Measurements from ENCODE around the gene INSR.

INSR gene

GRCh38 chr19:7257148-7258040 lies 36.8 kb downstream of the INSR start:
- no peak for DNase-seq
- no peak for TF ChIP-seq POLR2A (IDR thresholded peaks at IDR 0.05; ENCODE audit: low read length)
- TF ChIP-seq GATA1 (IDR thresholded peaks at IDR 0.05; ENCODE audit: low read depth, low read length), result no peak

- no peak for DNase-seq
- TF ChIP-seq GATA1 (IDR thresholded peaks at IDR 0.05; ENCODE audit: low read depth, low read length) (no peak), POLR2A (IDR thresholded peaks at IDR 0.05; ENCODE audit: low read length) (no peak)
These were observed 38.6 kb downstream of the INSR start for GRCh38 chr19:7255631-7256030.

GRCh38 chr19:7255119-7255518 lies 39.1 kb downstream of the INSR start:
- DNase-seq, result no peak
- TF ChIP-seq POLR2A (IDR thresholded peaks at IDR 0.05; ENCODE audit: low read length) (no peak), GATA1 (IDR thresholded peaks at IDR 0.05; ENCODE audit: low read depth, low read length) (no peak)

- no peak for DNase-seq
- TF ChIP-seq GATA1 (IDR thresholded peaks at IDR 0.05; ENCODE audit: low read depth, low read length), result no peak
- TF ChIP-seq POLR2A (IDR thresholded peaks at IDR 0.05; ENCODE audit: low read length), result no peak
These were observed 39.6 kb downstream of the INSR start for GRCh38 chr19:7254590-7254989.

- DNase-seq, result no peak
- TF ChIP-seq GATA1 (IDR thresholded peaks at IDR 0.05; ENCODE audit: low read depth, low read length), result no peak
- no peak for TF ChIP-seq POLR2A (IDR thresholded peaks at IDR 0.05; ENCODE audit: low read length)
These were observed 41.9 kb downstream of the INSR start for GRCh38 chr19:7252364-7252763.

GRCh38 chr19:7251494-7251893 lies 42.7 kb downstream of the INSR start:
- TF ChIP-seq GATA1 (IDR thresholded peaks at IDR 0.05; ENCODE audit: low read depth, low read length), result no peak
- DNase-seq, result no peak

- no peak for DNase-seq
- TF ChIP-seq POLR2A (IDR thresholded peaks at IDR 0.05; ENCODE audit: low read length), result no peak
- TF ChIP-seq GATA1 (IDR thresholded peaks at IDR 0.05; ENCODE audit: low read depth, low read length), result no peak
These were observed 43.3 kb downstream of the INSR start for GRCh38 chr19:7250951-7251350.

- TF ChIP-seq GATA1 (IDR thresholded peaks at IDR 0.05; ENCODE audit: low read depth, low read length) (no peak), POLR2A (IDR thresholded peaks at IDR 0.05; ENCODE audit: low read length) (no peak)
- DNase-seq, result no peak
These were observed 44.1 kb downstream of the INSR start for GRCh38 chr19:7250057-7250596.

GRCh38 chr19:7247155-7247554 lies 47.1 kb downstream of the INSR start:
- DNase-seq, result no peak

GRCh38 chr19:7246601-7247000 lies 47.6 kb downstream of the INSR start:
- no peak for TF ChIP-seq POLR2A (IDR thresholded peaks at IDR 0.05; ENCODE audit: low read length)
- no peak for TF ChIP-seq GATA1 (IDR thresholded peaks at IDR 0.05; ENCODE audit: low read depth, low read length)
- DNase-seq, result no peak

More at GRCh38 chr19:7247155-7247554, 47.1 kb downstream of the INSR start:
- no peak for TF ChIP-seq GATA1 (IDR thresholded peaks at IDR 0.05; ENCODE audit: low read depth, low read length)
- no peak for TF ChIP-seq POLR2A (IDR thresholded peaks at IDR 0.05; ENCODE audit: low read length)

- TF ChIP-seq POLR2A (IDR thresholded peaks at IDR 0.05; ENCODE audit: low read length) (no peak), GATA1 (IDR thresholded peaks at IDR 0.05; ENCODE audit: low read depth, low read length) (no peak)
These were observed 51.5 kb downstream of the INSR start for GRCh38 chr19:7242601-7243258.

GRCh38 chr19:7238051-7238450 lies 56.2 kb downstream of the INSR start:
- DNase-seq, result no peak
- no peak for TF ChIP-seq POLR2A (IDR thresholded peaks at IDR 0.05; ENCODE audit: low read length)
- no peak for TF ChIP-seq GATA1 (IDR thresholded peaks at IDR 0.05; ENCODE audit: low read depth, low read length)

More at GRCh38 chr19:7242601-7243258, 51.5 kb downstream of the INSR start:
- DNase-seq, result no peak

GRCh38 chr19:7236153-7236552 lies 58.1 kb downstream of the INSR start:
- no peak for TF ChIP-seq GATA1 (IDR thresholded peaks at IDR 0.05; ENCODE audit: low read depth, low read length)
- no peak for TF ChIP-seq POLR2A (IDR thresholded peaks at IDR 0.05; ENCODE audit: low read length)
- DNase-seq, result no peak

- TF ChIP-seq POLR2A (IDR thresholded peaks at IDR 0.05; ENCODE audit: low read length) (no peak), GATA1 (IDR thresholded peaks at IDR 0.05; ENCODE audit: low read depth, low read length) (no peak)
- DNase-seq, result no peak
These were observed 63.4 kb downstream of the INSR start for GRCh38 chr19:7230826-7231225.
